ENCODE data around the gene TBC1D16.
"Not testable (repeated sequence)": the region's sequence is repeated elsewhere in the genome, so short reads cannot be mapped to it uniquely, and the experiment has no call there.

TBC1D16 gene

GRCh38 chr17:79971651-79972050 is 64.0 kb downstream of the TBC1D16 start:
- DNase-seq: no peak

- no peak for DNase-seq
These were observed 65.0 kb downstream of the TBC1D16 start for GRCh38 chr17:79970576-79971068.

GRCh38 chr17:79969906-79970305 is 65.8 kb downstream of the TBC1D16 start:
- DNase-seq: no peak

- DNase-seq: no peak
These were observed 67.6 kb downstream of the TBC1D16 start for GRCh38 chr17:79968116-79968515.

- DNase-seq: no peak
These were observed 69.0 kb downstream of the TBC1D16 start for GRCh38 chr17:79966681-79967080.

- no peak for DNase-seq
These were observed 69.9 kb downstream of the TBC1D16 start for GRCh38 chr17:79965806-79966205.

GRCh38 chr17:79962467-79962866 is 73.2 kb downstream of the TBC1D16 start:
- DNase-seq: not testable (repeated sequence)

- not testable (repeated sequence) for DNase-seq
These were observed 74.1 kb downstream of the TBC1D16 start for GRCh38 chr17:79961567-79961966.

- no peak for DNase-seq
These were observed 74.7 kb downstream of the TBC1D16 start for GRCh38 chr17:79960788-79961522.

GRCh38 chr17:79959042-79959441 is 76.6 kb downstream of the TBC1D16 start:
- DNase-seq: no peak

- DNase-seq: no peak
These were observed 78.8 kb downstream of the TBC1D16 start for GRCh38 chr17:79956853-79957252.

- DNase-seq: not testable (repeated sequence)
These were observed 79.3 kb downstream of the TBC1D16 start for GRCh38 chr17:79956441-79956735.

- no peak for DNase-seq
These were observed 79.8 kb downstream of the TBC1D16 start for GRCh38 chr17:79955691-79956440.

GRCh38 chr17:79955167-79955549 is 80.5 kb downstream of the TBC1D16 start:
- DNase-seq: no peak

- DNase-seq: no peak
These were observed 81.1 kb downstream of the TBC1D16 start for GRCh38 chr17:79954281-79955166.

GRCh38 chr17:79953335-79953734 is 82.3 kb downstream of the TBC1D16 start:
- no peak for DNase-seq

- no peak for DNase-seq
These were observed 82.8 kb downstream of the TBC1D16 start for GRCh38 chr17:79952901-79953300.

GRCh38 chr17:79952265-79952877 is 83.3 kb downstream of the TBC1D16 start:
- no peak for DNase-seq

GRCh38 chr17:79951361-79952264 is 84.1 kb downstream of the TBC1D16 start:
- DNase-seq: no peak

GRCh38 chr17:79950751-79951150 is 84.9 kb downstream of the TBC1D16 start:
- no peak for DNase-seq

GRCh38 chr17:79950306-79950705 is 85.4 kb downstream of the TBC1D16 start:
- DNase-seq: no peak
